GM18909 (cell line): ENCODE data around the gene PLXNA2.

Experiments
- ATAC-seq: cut with Tn5 transposase; IDR thresholded peaks from one replicate; pipeline ENCODE4 v1.9.1; 2021; ENCODE audit warnings: mild to moderate bottlenecking; ENCODE audit not compliant: unreplicated experiment, poor library complexity

PLXNA2 gene

GRCh38 chr1:208184966-208185654 lies 59.1 kb downstream of the PLXNA2 start:
- no peak for ATAC-seq

- ATAC-seq, result no peak
Measured at GRCh38 chr1:208183977-208184911, 59.9 kb downstream of the PLXNA2 start.

- no peak for ATAC-seq
Measured at GRCh38 chr1:208182880-208183645, 61.1 kb downstream of the PLXNA2 start.

DNA sequence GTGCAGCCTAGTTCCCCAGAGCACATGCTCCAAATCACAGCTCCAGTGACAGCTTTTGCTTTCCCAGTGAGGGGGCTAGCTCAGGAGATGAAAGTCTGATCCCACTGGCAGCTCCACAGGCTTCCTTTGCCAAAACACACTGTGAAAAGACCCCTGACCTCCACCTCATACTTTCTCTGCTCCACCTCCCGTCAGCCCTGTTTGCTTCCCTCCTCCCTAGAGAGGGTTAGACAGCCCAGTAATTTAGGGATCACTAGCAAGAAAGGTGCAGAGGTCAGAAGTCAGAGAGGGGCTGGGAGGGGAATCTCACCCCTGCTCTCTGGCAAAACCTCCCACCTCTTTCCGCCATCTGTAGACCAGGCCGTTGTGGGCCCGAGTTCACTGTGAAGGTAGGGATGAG lies 62.8 kb downstream of the PLXNA2 start:
- no peak for ATAC-seq

DNA sequence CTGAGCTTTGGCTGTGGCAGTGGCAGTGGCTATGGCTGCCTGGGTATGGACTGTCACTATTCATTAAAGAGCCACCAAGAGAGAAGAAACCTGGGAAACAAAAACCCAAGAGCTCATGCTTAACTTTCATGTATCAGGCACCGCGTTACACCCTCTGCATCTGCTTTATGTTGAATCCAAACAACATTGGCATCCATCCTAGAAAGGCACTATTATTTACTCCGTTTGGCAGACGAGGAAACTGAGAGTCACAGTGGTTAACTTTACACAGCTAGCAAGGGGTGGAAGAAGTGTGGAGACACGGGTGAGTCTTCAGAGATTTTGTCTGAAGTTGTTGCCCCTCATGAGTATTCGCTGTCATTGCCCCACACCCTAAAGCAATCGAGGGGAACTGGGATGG lies 63.8 kb downstream of the PLXNA2 start:
- no peak for ATAC-seq

DNA sequence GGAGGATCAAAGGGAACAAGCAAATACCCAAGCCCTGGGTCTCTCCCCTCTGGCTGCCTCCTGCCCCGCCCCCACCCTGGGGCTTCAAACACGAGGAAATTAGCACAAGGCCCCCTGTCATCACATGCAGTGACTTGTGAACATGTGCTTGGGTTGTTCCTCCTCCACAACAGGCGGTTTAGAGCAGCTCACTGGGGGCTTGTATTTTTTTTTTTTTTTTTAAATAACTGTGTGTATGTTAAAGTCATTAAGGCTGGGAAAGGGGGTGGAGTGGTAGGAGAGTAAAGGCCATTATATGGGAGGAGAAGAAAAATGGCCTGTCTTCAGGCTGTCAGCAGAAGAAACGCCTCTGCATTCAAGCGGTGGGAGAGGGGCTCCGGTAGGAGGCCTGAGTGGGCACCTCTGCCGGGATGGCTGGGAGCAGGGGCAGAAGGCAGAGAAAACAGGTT lies 64.2 kb downstream of the PLXNA2 start:
- ATAC-seq, result no peak

DNA sequence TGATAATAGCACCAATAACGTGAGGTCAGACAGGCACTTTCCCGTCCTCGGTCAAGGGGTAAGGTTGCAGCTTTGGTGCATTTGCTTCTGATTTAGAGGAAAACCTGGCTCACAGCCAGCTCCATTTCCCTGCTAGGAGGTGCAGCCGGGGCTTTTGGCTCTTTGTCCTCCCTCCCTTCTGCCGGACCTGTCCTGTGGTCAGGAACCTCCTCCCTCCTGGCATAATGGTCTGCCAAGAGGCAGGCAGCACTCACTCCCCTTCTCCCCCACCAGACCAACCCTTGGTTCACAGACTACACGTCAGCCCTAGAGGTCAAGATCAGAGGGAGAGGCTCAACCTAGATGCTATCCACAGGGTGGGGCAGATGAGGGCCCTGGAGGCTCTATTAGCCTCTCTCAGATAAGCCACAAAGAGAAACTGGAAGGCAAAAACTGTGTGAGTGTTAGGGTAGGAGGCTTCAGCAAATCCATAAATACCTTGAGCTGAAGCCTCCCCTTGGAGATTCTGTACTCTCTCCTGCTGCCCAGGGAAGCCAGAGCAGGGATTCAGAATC lies 64.8 kb downstream of the PLXNA2 start:
- ATAC-seq, result no peak

DNA sequence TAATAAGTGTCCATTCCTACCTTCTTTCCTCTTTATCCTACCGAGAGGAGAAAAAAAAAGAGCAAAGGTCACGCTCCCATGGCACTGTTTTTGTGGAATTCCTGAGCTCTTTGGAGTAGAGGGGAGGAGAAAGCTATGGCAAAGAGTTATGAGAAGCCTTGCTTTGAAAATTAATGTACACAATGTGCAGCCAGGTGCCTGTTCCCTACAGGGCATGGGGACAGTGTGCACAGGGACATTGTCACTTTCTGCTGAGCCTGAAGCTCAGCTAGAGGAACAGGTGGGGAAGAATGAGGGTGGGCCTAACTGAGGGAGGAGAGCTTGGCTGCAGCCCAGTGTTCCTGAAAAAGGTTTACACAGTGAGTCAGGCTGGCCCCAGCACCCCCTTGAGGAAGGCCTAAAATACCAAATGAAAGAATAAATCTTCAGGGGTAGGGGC lies 66.1 kb downstream of the PLXNA2 start:
- no peak for ATAC-seq

GRCh38 chr1:208177656-208178055 lies 66.5 kb downstream of the PLXNA2 start:
- peak; percentile 48 for ATAC-seq

- no peak for ATAC-seq
Measured at GRCh38 chr1:208176649-208177048, 67.5 kb downstream of the PLXNA2 start.

DNA sequence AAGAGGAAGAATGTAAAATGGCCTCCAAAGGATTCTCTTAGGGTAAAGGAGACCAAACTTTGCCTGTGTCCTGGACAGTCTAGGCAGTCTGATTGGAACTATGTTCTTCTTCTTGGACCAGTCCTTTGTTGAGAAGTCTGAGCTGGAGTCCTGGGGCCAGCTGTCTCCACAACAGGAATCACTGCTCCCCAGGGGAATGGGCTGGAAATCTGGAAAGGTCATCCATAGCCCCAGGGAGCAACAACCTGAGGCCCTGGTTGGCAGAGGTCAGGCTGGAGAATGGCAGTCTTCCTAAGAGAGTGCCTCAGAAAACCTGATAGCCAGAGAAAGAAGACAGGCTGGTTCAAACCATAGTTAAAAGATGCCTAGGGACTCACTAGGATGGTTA lies 68.7 kb downstream of the PLXNA2 start:
- ATAC-seq, result no peak

- no peak for ATAC-seq
Measured at GRCh38 chr1:208174731-208175507, 69.3 kb downstream of the PLXNA2 start.

- no peak for ATAC-seq
Measured at GRCh38 chr1:208174200-208174599, 70.0 kb downstream of the PLXNA2 start.

DNA sequence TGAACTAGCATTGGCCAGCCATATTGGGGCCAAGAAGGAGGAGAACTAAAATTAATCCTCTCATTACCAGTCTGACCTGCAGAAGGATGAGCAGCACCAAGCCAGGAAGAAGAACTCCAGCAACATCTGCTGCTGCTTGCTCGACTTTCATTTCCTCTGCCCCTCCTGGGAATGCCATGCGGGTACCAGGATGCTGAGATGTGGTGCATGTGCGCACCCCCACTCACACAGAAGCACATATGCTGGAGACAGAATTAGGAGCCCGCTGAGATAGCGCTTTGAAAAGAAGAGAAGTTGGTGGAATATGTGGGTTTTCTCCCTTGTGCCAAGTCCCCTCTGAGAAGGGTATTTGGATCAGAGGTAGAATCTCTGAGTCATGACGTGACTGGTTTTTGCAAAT lies 70.4 kb downstream of the PLXNA2 start:
- no peak for ATAC-seq

DNA sequence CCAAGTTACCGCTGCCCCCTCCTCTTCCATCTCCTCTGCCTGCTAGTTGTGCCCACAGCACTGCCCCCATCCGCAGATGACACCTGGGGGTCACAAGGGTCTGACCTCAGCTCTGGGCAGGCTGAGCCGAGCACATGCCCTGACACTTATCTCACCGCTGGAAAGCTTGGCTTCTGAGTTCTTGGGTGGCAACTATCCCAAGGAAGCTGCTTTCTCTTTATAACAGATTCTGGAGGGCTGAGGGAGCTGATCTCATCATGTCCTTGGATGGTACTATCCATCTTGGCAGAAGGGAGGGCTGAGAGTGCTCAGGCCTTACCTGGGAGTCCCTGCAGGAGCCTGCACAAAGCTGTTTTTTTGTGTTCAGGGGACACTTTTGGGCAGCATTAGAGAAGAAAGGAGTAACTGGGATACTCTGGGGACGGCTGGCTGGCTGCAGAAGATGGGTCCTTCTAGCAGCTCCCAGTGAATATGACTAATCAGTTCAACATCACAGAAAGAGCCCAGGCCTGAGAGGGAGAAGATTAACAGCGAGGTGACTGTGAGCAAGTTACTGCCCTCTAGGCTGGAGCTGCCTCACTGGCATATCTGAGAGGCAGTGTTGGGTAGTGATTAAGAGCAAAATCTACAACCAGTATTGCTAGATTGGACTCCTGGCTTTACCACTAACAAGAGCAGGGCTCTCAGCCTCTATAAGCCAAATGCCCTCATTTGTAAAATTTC lies 71.6 kb downstream of the PLXNA2 start:
- ATAC-seq, result no peak

GRCh38 chr1:208171616-208172422 lies 72.4 kb downstream of the PLXNA2 start:
- no peak for ATAC-seq

- no peak for ATAC-seq
Measured at GRCh38 chr1:208170252-208170651, 73.9 kb downstream of the PLXNA2 start.
